ENCODE data around the gene MS4A10. TPM values are rescaled to one million over a fixed set of nuclear protein-coding genes. Genes with fewer than 3 reads are reported as not detected.

The MS4A10 gene
- total and polyA plus RNA-seq, 2 experiments from 2014 or later, result not detected

- Mint-ChIP-seq H3K27ac (no peak overlapping the region), H3K4me1 (peaks cover 9% of the 10 kb centered on the region; the same call in 2 of the 3 replicates), H3K4me3 (no peak overlapping the region), H3K27me3 (ENCODE audit: insufficient read depth, low read depth, poor library complexity) (peaks cover 5% of the 10 kb centered on the region), H3K36me3 (ENCODE audit: low read depth) (no peaks in the 10 kb centered on the region), H3K9me3 (no peaks in the 10 kb centered on the region; the same call in 2 of the 3 replicates)
- Histone ChIP-seq H3K79me2 (replicated peaks; ENCODE audit: insufficient read depth) (no peaks in the 10 kb centered on the region), H3K27me3 (ENCODE audit: insufficient read depth) (no peaks in the 10 kb centered on the region), H3F3A (replicated peaks; ENCODE audit: low read depth) (no peaks in the 10 kb centered on the region), H2AFZ (no peak overlapping the region), H3K36me3 (ENCODE audit: insufficient read depth) (no peaks in the 10 kb centered on the region), H3K4me2 (no peak overlapping the region), H3K27ac (ENCODE audit: low read depth) (no peak overlapping the region), H4K20me1 (replicated peaks; ENCODE audit: insufficient read depth) (no peaks in the 10 kb centered on the region), H3K9me2 (ENCODE audit: insufficient read depth) (peaks cover 4% of the 10 kb centered on the region; the same call in 1 of the 2 replicates), H3K4me3 (no peak overlapping the region), H3K4me1 (ENCODE audit: insufficient read depth) (no peaks in the 10 kb centered on the region)
- no peak for ATAC-seq
- TF ChIP-seq CREB1 (CRISPR knock-in tag; IDR thresholded peaks at IDR 0.05; ENCODE audit: low read depth) (no peak), STAT1 (IDR thresholded peaks at IDR 0.05; ENCODE audit: unreplicated experiment) (no peak), EZH2phosphoT487 (IDR thresholded peaks at IDR 0.05; ENCODE audit: unreplicated experiment) (no peak), NANOG (IDR thresholded peaks at IDR 0.05; ENCODE audit: borderline replicate concordance) (no peak), EZH2 (IDR thresholded peaks at IDR 0.05; ENCODE audit: low read depth, unreplicated experiment) (no peak), CTCF (conservative IDR thresholded peaks at IDR 0.05; ENCODE audit: low read depth in 2 of 2) (no peak), ZNF331 (CRISPR knock-in tag; IDR thresholded peaks at IDR 0.05; ENCODE audit: low read depth) (no peak)
- DNase-seq (ENCODE audit: low spot score), result no peak
These were observed 7.6 kb upstream of the MS4A10 start for GRCh38 chr11:60777572-60777971.

- DNase-seq (ENCODE audit: low spot score) (no peak), ATAC-seq (no peak)
- no peaks in the 10 kb centered on the region; the same call in 2 of the 3 replicates for H3K9me3 Mint-ChIP-seq
- H3K27ac Mint-ChIP-seq, result no peak overlapping the region
- no peaks in the 10 kb centered on the region for H3K36me3 ChIP-seq (ENCODE audit: insufficient read depth)
- no peaks in the 10 kb centered on the region for H3K27me3 Mint-ChIP-seq (ENCODE audit: insufficient read depth, low read depth, poor library complexity)
- no peak overlapping the region for H2AFZ ChIP-seq
- H3K27me3 ChIP-seq (ENCODE audit: insufficient read depth), result no peaks in the 10 kb centered on the region
- H3K9me2 ChIP-seq (ENCODE audit: insufficient read depth), result peaks cover 4% of the 10 kb centered on the region; the same call in 1 of the 2 replicates
- no peak overlapping the region for H3K4me2 ChIP-seq
- H4K20me1 ChIP-seq (replicated peaks; ENCODE audit: insufficient read depth), result no peaks in the 10 kb centered on the region
- no peak overlapping the region for H3K4me3 Mint-ChIP-seq
- no peak overlapping the region for H3K4me3 ChIP-seq
- no peaks in the 10 kb centered on the region for H3K79me2 ChIP-seq (replicated peaks; ENCODE audit: insufficient read depth)
- H3K4me1 Mint-ChIP-seq, result peaks cover 9% of the 10 kb centered on the region; the same call in 2 of the 3 replicates
- H3K36me3 Mint-ChIP-seq (ENCODE audit: low read depth), result no peaks in the 10 kb centered on the region
- H3K27ac ChIP-seq (ENCODE audit: low read depth), result no peak overlapping the region
- H3K4me1 ChIP-seq (ENCODE audit: insufficient read depth), result no peaks in the 10 kb centered on the region
- no peaks in the 10 kb centered on the region for H3F3A ChIP-seq (replicated peaks; ENCODE audit: low read depth)
- TF ChIP-seq, protein P1, sequence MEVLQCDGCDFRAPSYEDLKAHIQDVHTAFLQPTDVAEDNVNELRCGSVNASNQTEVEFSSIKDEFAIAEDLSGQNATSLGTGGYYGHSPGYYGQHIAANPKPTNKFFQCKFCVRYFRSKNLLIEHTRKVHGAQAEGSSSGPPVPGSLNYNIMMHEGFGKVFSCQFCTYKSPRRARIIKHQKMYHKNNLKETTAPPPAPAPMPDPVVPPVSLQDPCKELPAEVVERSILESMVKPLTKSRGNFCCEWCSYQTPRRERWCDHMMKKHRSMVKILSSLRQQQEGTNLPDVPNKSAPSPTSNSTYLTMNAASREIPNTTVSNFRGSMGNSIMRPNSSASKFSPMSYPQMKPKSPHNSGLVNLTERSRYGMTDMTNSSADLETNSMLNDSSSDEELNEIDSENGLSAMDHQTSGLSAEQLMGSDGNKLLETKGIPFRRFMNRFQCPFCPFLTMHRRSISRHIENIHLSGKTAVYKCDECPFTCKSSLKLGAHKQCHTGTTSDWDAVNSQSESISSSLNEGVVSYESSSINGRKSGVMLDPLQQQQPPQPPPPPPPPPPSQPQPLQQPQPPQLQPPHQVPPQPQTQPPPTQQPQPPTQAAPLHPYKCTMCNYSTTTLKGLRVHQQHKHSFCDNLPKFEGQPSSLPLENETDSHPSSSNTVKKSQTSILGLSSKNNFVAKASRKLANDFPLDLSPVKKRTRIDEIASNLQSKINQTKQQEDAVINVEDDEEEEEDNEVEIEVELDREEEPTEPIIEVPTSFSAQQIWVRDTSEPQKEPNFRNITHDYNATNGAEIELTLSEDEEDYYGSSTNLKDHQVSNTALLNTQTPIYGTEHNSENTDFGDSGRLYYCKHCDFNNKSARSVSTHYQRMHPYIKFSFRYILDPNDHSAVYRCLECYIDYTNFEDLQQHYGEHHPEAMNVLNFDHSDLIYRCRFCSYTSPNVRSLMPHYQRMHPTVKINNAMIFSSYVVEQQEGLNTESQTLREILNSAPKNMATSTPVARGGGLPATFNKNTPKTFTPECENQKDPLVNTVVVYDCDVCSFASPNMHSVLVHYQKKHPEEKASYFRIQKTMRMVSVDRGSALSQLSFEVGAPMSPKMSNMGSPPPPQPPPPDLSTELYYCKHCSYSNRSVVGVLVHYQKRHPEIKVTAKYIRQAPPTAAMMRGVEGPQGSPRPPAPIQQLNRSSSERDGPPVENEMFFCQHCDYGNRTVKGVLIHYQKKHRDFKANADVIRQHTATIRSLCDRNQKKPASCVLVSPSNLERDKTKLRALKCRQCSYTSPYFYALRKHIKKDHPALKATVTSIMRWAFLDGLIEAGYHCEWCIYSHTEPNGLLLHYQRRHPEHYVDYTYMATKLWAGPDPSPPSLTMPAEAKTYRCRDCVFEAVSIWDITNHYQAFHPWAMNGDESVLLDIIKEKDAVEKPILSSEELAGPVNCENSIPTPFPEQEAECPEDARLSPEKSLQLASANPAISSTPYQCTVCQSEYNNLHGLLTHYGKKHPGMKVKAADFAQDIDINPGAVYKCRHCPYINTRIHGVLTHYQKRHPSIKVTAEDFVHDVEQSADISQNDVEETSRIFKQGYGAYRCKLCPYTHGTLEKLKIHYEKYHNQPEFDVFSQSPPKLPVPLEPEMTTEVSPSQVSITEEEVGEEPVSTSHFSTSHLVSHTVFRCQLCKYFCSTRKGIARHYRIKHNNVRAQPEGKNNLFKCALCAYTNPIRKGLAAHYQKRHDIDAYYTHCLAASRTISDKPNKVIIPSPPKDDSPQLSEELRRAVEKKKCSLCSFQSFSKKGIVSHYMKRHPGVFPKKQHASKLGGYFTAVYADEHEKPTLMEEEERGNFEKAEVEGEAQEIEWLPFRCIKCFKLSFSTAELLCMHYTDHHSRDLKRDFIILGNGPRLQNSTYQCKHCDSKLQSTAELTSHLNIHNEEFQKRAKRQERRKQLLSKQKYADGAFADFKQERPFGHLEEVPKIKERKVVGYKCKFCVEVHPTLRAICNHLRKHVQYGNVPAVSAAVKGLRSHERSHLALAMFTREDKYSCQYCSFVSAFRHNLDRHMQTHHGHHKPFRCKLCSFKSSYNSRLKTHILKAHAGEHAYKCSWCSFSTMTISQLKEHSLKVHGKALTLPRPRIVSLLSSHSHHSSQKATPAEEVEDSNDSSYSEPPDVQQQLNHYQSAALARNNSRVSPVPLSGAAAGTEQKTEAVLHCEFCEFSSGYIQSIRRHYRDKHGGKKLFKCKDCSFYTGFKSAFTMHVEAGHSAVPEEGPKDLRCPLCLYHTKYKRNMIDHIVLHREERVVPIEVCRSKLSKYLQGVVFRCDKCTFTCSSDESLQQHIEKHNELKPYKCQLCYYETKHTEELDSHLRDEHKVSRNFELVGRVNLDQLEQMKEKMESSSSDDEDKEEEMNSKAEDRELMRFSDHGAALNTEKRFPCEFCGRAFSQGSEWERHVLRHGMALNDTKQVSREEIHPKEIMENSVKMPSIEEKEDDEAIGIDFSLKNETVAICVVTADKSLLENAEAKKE (CRISPR knock-in tag; IDR thresholded peaks at IDR 0.05), result no peak
- no peak for TF ChIP-seq CREB1 (CRISPR knock-in tag; IDR thresholded peaks at IDR 0.05; ENCODE audit: low read depth)
- TF ChIP-seq CTCF (conservative IDR thresholded peaks at IDR 0.05; ENCODE audit: low read depth in 2 of 2), result no peak
- no peak for TF ChIP-seq NANOG (IDR thresholded peaks at IDR 0.05; ENCODE audit: borderline replicate concordance)
- TF ChIP-seq ETS1 (IDR thresholded peaks at IDR 0.05), result no peak
- no peak for TF ChIP-seq ZNF331 (CRISPR knock-in tag; IDR thresholded peaks at IDR 0.05; ENCODE audit: low read depth)
- no peak for TF ChIP-seq EZH2phosphoT487 (IDR thresholded peaks at IDR 0.05; ENCODE audit: unreplicated experiment)
- no peak for TF ChIP-seq EZH2 (IDR thresholded peaks at IDR 0.05; ENCODE audit: low read depth, unreplicated experiment)
These were observed 5.1 kb upstream of the MS4A10 start for GRCh38 chr11:60780065-60780464.

Measured in GM23338 (cell line).